A549 (cell line): Measurements from ENCODE around the gene GLB1L3.

Source experiments
- BHLHE40 ChIP-seq: IDR thresholded peaks from 2 replicates; pipeline ENCODE4 v1.6.1; 2012; ENCODE audit warnings: low read depth, low read length, inconsistent platforms
- CHD2 ChIP-seq: fragments of 150-350 bp; IDR thresholded peaks from 2 replicates; pipeline ENCODE4 v1.6.1; 2014; ENCODE audit warnings: low read length; ENCODE audit not compliant: partially characterized antibody
- CTCF ChIP-seq: fragments of >200 bp; sonication (Bioruptor Twin); formaldehyde crosslinking; IDR thresholded peaks from 3 replicates; pipeline ENCODE4 v1.5.1; 2016
- ESRRA ChIP-seq: fragments of 150-350 bp; IDR thresholded peaks from 2 replicates; pipeline ENCODE4 v1.6.1; 2014; ENCODE audit warnings: mild to moderate bottlenecking, low read length, borderline replicate concordance
- FOXS1 ChIP-seq: fragments of 250-450 bp; sonication (Bioruptor Pico); IDR thresholded peaks from 2 replicates; pipeline ENCODE4 v1.5.0; 2020; ENCODE audit warnings: mild to moderate bottlenecking, moderate library complexity
- MAFK ChIP-seq: fragments of 450-650 bp; IDR thresholded peaks from 2 replicates; pipeline ENCODE4 v1.6.1; 2014; ENCODE audit not compliant: partially characterized antibody
- MAX ChIP-seq: IDR thresholded peaks from 2 replicates; pipeline ENCODE4 v1.6.1; 2012
- MAZ ChIP-seq: fragments of 150-350 bp; IDR thresholded peaks from 2 replicates; pipeline ENCODE4 v1.6.1; 2014; ENCODE audit warnings: antibody characterized with exemption, low read depth, low read length, borderline replicate concordance
- POLR2A ChIP-seq: IDR thresholded peaks from 2 replicates; pipeline ENCODE4 v1.6.1; 2012; ENCODE audit warnings: mild to moderate bottlenecking, low read length
- RAD21 ChIP-seq, 2 experiments: fragments of >200 bp in 1 of 2; sonication (Bioruptor Twin) in 1 of 2; formaldehyde crosslinking in 1 of 2; IDR thresholded peaks in 1 of 2; conservative IDR thresholded peaks in 1 of 2; 2 replicates in 1 of 2; 3 replicates in 1 of 2; pipeline ENCODE4 v1.6.1; 2012 to 2018; ENCODE audit warnings: inconsistent platforms in 1 of 2
- RCOR1 ChIP-seq: fragments of 150-350 bp; IDR thresholded peaks from 2 replicates; pipeline ENCODE4 v1.6.1; 2014; ENCODE audit warnings: antibody characterized with exemption, low read length, low read depth
- SREBF2 ChIP-seq: fragments of 450-650 bp; IDR thresholded peaks from 2 replicates; pipeline ENCODE4 v1.6.1; 2014; ENCODE audit warnings: mild to moderate bottlenecking, moderate library complexity

- no peak for TF ChIP-seq BHLHE40
- TF ChIP-seq CHD2 = no peak
- TF ChIP-seq CTCF = no peak
- TF ChIP-seq POLR2A = no peak
- no peak for TF ChIP-seq MAX
- TF ChIP-seq SREBF2 = no peak
- no peak for TF ChIP-seq RCOR1
- TF ChIP-seq FOXS1 = no peak
- no peak for TF ChIP-seq MAFK
- TF ChIP-seq MAZ = no peak
- TF ChIP-seq RAD21 (conservative IDR thresholded peaks at IDR 0.05 in 1 of 2, IDR thresholded peaks at IDR 0.05 in 1 of 2) = no peak
- no peak for TF ChIP-seq ESRRA
Measured at GRCh38 chr11:134355656-134356055, 79.5 kb downstream of the GLB1L3 start.
